DND-41 (cell line): Measurements from ENCODE around the gene BTBD2.

ENCODE experiments used
- EZH2 ChIP-seq: IDR thresholded peaks from 3 replicates; pipeline ENCODE4 v1.6.1; 2012; ENCODE audit warnings: borderline replicate concordance, low read depth, mild to moderate bottlenecking, moderate library complexity, low read length, inconsistent platforms; ENCODE audit not compliant: severe bottlenecking
- TF ChIP-seq, protein P1 (sequence below): IDR thresholded peaks from 2 replicates; pipeline ENCODE4 v1.5.1; 2012; ENCODE audit warnings: borderline replicate concordance, low read length, moderate library complexity, mild to moderate bottlenecking; ENCODE audit not compliant: poor library complexity, severe bottlenecking; ENCODE audit errors: extremely low read depth

DNA sequence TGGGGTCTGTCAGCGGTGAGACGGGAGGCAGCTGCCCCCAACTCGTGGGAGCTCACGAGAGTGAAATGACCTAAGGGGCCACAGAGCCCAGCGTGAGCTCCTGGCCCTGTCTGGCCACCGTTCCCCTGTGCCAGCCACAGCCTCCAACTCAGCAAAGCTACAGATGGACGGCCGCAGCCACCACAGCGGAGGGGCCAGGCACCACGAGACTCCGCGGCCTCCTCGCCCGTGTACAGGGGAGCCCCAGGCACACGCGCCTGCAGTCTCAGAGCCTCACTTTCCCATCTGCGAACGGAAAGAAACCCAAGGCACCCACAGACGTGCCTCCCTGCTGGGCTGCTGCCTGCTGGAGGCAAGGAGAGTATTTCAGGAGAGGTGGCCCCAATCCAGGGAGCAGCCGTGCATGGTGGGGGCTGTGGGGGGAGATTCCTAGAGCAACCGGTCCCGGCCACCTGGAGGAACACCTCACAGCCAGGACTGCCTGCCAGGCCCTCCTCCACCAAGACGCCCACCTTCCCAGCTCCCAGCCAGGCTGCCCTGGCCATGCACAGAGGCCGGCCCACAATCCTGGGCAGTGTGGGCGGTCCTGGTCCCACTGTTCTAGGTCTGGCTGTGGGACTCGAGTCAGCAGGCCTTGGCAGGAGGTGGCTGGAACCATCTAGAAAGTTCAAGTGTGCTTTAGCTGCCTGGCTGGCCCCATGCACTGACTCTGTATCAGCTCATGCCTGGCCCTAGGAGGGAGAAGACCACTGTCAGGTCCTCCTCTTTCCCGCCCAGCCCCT is 33.6 kb upstream of the BTBD2 start:
- TF ChIP-seq, protein P1, sequence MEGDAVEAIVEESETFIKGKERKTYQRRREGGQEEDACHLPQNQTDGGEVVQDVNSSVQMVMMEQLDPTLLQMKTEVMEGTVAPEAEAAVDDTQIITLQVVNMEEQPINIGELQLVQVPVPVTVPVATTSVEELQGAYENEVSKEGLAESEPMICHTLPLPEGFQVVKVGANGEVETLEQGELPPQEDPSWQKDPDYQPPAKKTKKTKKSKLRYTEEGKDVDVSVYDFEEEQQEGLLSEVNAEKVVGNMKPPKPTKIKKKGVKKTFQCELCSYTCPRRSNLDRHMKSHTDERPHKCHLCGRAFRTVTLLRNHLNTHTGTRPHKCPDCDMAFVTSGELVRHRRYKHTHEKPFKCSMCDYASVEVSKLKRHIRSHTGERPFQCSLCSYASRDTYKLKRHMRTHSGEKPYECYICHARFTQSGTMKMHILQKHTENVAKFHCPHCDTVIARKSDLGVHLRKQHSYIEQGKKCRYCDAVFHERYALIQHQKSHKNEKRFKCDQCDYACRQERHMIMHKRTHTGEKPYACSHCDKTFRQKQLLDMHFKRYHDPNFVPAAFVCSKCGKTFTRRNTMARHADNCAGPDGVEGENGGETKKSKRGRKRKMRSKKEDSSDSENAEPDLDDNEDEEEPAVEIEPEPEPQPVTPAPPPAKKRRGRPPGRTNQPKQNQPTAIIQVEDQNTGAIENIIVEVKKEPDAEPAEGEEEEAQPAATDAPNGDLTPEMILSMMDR = no peak
- TF ChIP-seq EZH2 = no peak
